Ishikawa (cell line): ENCODE results near the gene DDAH1.

Experiments
- CEBPB ChIP-seq: IDR thresholded peaks from 2 replicates; pipeline ENCODE4 v1.6.1; 2012
- CREB1 ChIP-seq: IDR thresholded peaks from 2 replicates; pipeline ENCODE4 v1.6.1; 2012; ENCODE audit warnings: low read depth
- EGR1 ChIP-seq: IDR thresholded peaks from 2 replicates; pipeline ENCODE4 v1.6.1; 2012
- EP300 ChIP-seq: IDR thresholded peaks from 2 replicates; pipeline ENCODE4 v1.6.1; 2012; ENCODE audit warnings: borderline replicate concordance
- FOXM1 ChIP-seq: IDR thresholded peaks from 2 replicates; pipeline ENCODE4 v1.6.1; 2012; ENCODE audit warnings: low read depth, borderline replicate concordance
- MAX ChIP-seq: IDR thresholded peaks from 2 replicates; pipeline ENCODE4 v1.6.1; 2012
- NFIC ChIP-seq: IDR thresholded peaks from 2 replicates; pipeline ENCODE4 v1.6.1; 2012
- RAD21 ChIP-seq: IDR thresholded peaks from 2 replicates; pipeline ENCODE4 v1.6.1; 2012; ENCODE audit warnings: low read depth
- REST ChIP-seq: IDR thresholded peaks from 2 replicates; pipeline ENCODE4 v1.6.1; 2012; ENCODE audit warnings: low read depth, mild to moderate bottlenecking
- TAF1 ChIP-seq: IDR thresholded peaks from 2 replicates; pipeline ENCODE4 v1.6.1; 2012; ENCODE audit warnings: low read depth, mild to moderate bottlenecking
- TCF12 ChIP-seq: IDR thresholded peaks from 2 replicates; pipeline ENCODE4 v1.6.1; 2012; ENCODE audit warnings: low read depth
- TEAD4 ChIP-seq: IDR thresholded peaks from 2 replicates; pipeline ENCODE4 v1.6.1; 2012
- USF1 ChIP-seq: IDR thresholded peaks from 2 replicates; pipeline ENCODE4 v1.6.1; 2012
- YY1 ChIP-seq: IDR thresholded peaks from 2 replicates; pipeline ENCODE4 v1.6.1; 2012; ENCODE audit warnings: low read depth
- ZBTB7A ChIP-seq: IDR thresholded peaks from 2 replicates; pipeline ENCODE4 v1.6.1; 2012; ENCODE audit warnings: low read depth

DDAH1 gene

GRCh38 chr1:85417876-85418275 lies 47.1 kb downstream of the DDAH1 start:
- TF ChIP-seq NFIC (no peak), MAX (no peak), CREB1 (no peak), TEAD4 (no peak), CEBPB (no peak), REST (no peak), EGR1 (no peak), RAD21 (no peak), TAF1 (no peak), ZBTB7A (no peak), YY1 (no peak), FOXM1 (no peak), TCF12 (no peak), EP300 (no peak), USF1 (no peak)

DNA sequence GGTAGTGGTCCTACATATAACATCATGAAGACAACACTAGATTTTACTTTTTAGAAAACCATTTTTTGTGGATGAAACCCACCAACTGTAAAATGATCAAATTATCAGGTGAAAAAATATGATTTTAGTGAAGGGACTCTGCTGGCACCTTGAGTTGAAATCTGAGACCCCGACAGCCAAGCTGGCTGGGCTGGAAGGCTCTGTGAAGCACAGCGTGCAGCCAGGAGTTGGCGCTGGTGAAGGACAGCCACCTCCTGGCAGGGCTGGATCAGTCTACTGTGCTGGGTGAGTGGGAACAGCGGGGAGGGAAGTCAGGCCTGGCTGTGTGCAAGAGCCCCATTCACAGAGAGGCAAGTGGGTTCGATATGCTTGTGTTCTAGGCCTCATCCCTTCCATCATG lies 47.9 kb downstream of the DDAH1 start:
- TF ChIP-seq FOXM1 (no peak; the same call in 1 of the 2 replicates), USF1 (no peak), CREB1 (no peak), CEBPB (no peak), NFIC (peak; percentile 70), EP300 (peak; percentile 55), MAX (peak; percentile 62; the same call in 1 of the 2 replicates), YY1 (no peak), TEAD4 (no peak; the same call in 1 of the 2 replicates), ZBTB7A (0 out of 2 replicates have a peak, but pooled peaks have one; percentile 67), TCF12 (no peak), RAD21 (peak; percentile 62), EGR1 (no peak)

DNA sequence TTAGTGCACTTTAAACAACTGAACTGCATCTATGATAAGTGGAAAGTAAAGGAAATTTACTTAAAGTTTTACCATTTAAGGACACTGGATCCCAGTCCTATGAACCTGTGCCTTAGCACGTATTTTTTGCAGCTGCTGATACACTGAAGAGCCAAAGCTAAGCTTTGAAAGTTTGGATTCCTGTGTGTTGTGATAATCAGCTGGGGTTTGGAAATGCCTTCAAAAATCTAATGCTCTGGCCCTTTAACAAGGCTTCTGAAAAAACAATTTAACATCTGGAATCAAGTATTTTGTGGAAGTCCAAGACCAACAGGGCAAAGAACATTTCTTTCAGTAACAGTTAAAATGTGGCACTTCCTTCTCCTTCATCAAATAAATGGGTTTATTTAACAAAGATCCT lies 51.8 kb downstream of the DDAH1 start:
- no peak for TF ChIP-seq REST
- TF ChIP-seq TAF1 = no peak

GRCh38 chr1:85411567-85412305 lies 53.2 kb downstream of the DDAH1 start:
- TF ChIP-seq TEAD4 (no peak), NFIC (no peak), EP300 (no peak), CREB1 (no peak), ZBTB7A (no peak), TAF1 (no peak), RAD21 (no peak), FOXM1 (no peak), REST (no peak), MAX (no peak), USF1 (no peak)
